Glomerular endothelial cell (primary cell): ENCODE data around the gene C5AR2. TPM values are rescaled to one million over a fixed set of nuclear protein-coding genes. Genes with fewer than 3 reads are reported as not detected.
A peak's percentile ranks its signal among the peaks of the same experiment; 100 is the strongest.
"Not testable (repeated sequence)": the region's sequence is repeated elsewhere in the genome, so short reads cannot be mapped to it uniquely, and the experiment has no call there.

Experiments
- DNase-seq: peaks from one replicate; pipeline ENCODE4 v3.0.0-alpha.2; 2011; ENCODE audit warnings: low read depth, low spot score; ENCODE audit errors: extremely low read depth
- total RNA-seq: library from RNA; depleted of rRNA; stranded (reverse); fragments of >200 nt; gene quantifications from 2 replicates; pipeline ENCODE4 v1.2.3, GENCODE V29; 2015

C5AR2 gene
- total RNA-seq, 1 donor from 2014 or later = under 0.01 TPM

DNA sequence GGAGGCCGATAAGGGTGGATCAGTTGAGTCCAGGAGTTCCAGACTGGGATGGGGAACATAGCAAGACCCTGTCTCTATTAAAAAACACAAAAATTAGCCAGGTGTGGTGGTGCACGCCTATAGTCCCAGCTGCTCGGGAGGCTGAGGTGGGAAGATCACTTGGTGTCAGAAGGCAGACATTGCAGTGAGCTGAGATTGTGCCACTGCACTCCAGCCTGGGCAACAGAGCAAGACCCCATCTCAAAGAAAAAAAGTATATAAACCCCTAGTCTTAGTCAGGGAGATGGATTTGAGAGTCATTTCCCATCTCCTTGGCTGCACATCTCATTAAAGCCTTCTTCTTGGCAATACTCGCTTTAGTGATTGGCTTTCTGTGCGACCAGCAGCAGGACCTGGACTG is 51.9 kb downstream of the C5AR2 start:
- DNase-seq = not testable (repeated sequence)

DNA sequence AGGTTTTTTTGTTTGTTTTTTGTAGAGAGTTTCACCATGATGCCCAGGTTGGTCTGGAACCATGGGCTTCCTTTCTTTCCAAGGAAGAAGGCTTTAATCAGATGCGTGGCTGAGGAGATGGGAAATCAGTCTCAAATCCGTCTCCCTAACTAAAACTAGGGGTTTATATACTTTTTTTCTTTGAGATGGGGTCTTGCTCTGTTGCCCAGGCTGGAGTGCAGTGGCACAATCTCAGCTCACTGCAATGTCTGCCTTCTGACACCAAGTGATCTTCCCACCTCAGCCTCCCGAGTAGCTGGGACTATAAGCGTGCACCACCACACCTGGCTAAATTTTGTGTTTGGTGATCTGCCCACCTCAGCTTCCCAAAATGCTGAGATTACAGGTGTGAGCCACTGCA is 52.6 kb downstream of the C5AR2 start:
- DNase-seq = not testable (repeated sequence)

DNA sequence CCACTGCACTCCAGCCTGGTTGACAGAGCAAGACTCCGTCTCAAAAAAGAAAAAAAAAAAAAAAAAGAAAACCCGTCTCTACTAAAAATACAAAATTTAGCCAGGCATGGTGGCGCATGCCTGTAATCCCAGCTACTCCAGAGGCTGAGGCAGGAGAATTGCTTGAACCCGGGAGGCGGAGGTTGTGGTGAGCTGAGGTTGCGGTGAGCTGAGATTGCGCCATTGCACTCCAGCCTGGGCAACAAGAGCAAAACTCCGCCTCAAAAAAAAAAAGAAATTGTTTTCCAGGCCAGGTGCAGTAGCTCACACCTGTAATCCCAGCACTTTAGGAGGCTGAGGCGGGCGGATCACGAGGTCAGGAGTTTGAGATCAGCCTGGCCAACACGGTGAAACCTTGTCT is 54.6 kb downstream of the C5AR2 start:
- not testable (repeated sequence) for DNase-seq

DNA sequence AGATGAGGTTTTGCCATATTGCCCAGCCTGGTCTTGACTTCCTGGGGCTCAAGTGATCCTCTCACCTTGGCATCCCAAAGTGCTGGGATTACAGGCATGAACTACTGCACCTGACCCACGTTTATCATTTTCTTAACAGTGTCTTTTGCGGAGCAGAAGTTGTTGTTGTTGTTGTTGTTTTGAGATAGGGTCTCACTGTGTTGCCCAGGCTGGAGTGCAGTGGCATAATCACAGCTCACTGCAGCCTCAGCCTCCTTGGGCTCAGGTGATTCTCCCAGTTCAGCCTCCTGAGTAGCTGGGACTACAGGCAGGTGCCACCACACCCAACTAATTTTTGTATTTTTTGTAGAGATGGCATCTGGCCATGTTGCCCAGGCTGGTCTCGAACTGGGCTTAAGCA is 55.6 kb downstream of the C5AR2 start:
- DNase-seq = not testable (repeated sequence)

DNA sequence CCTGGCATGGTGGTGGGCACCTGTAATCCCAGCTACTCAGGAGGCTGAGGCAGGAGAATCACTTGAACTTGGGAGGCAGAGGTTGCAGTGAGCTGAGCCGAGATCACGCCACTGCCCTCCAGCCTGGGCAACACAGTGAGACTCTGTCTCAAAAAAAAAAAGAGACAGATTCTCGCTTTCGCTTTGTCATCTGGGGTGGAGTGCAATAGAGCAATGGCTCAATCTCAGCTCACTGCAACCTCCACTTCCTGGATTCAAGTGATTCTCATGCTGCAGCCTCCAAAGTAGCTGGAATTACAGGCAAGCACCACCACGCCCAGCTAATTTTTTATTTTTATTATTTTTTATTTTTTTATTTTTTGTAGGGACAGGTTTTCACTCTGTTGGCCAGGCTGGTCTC is 56.7 kb downstream of the C5AR2 start:
- DNase-seq = not testable (repeated sequence)

DNA sequence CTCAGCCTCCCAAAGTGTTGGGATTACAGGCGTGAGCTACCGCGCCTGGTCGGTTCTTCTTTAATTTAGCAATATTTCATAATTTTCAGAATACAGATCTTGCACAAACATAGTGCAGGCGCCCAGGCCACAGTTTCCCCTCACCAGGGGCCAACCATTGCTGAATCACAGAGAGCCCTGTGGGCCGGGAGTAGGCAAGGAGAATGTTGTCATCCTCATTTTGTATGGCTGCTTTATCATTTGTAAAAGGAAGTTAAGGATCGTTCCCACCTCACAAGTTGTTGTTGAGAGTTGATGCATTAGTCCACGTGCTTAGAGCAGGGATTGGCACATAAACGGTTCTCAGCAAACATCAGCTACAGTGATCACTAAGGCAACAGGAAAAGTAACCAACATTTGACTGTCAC is 57.2 kb downstream of the C5AR2 start:
- DNase-seq = no peak

DNA sequence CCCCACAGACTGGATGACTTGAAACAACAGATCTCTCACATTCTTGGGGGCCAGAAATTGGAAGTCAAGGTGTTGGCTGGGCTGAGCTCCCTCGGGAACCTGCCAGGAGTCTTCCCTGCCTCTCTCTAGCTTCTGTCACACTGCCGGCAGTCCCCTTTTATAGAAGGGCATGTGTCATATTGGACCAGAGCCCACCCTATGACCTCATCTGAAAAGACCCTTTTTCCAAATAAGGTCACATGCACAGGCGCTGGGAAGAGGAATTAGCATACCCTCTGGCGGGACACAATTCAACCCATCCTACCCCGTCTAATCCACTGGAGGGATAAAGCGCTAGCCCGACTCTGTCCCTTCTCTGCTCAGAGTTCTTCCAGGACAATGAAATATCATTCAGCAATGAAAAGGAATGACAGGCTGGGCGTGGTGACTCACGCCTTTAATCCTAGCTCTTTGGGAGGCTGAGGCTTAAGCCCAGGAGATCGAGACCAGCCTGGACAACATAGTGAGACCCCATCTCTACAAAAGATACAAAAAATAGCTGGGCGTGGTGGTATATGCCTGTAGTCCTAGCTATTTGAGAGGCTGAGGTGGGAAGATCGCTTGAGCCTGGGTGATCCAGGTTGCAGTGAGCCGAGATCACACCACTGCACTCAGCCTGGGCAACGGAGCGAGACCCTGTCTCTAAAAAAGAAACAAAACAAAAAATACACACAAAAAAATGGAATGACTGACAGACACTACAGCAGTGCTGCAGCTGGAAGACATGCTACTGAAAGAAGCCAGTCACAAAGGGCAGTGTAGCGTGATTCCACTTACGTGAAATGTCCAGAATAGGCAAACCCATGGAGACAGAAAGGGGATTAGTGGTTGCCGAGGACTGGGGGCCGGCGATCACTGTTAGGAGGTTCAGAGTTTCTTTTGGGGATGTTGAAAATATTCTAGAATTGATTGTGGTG is 58.8 kb downstream of the C5AR2 start:
- no peak for DNase-seq

DNA sequence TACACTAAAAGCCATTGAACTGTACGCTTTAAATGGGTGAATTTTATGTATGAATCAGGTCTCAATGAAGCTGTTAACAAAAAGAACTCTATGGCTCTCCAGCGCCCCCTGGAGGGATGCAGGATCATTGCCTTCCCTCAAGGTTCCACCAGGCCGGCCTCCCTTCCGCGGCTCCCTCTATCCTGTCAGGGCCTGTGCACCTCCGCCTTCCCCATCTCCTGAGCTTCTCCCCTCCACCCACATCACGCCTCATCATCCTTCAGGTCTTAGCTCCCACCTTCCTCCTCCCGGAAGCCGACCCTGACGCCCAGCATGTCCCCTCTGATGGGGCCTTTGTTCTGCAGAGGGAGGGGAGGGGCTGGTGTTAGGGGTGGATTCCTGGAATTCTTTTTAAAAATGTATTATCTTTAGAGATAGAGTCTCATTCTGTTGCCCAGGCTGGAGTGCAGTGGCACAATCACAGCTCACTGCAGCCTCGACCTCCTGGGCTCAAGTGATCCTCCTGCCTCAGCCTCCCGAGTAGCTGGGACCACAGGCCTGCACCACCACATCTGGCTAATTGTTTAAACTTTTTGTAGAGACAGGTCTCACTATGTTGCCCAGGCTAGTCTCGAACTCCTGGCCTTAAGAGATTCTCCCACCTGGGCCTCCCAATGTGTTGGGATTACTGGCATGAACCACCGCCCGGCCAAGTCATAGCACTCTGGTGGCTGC is 59.7 kb downstream of the C5AR2 start:
- peak; percentile 18 for DNase-seq

Other genes starting within 250 kb of the C5AR2 start
- 24.1 and 35.4 TPM in 2 replicates for gene ZC3H4, start 218.4 kb upstream of the C5AR2 start, total RNA-seq
- 121 and 124 TPM in 2 replicates for gene SAE1, start 201.3 kb upstream of the C5AR2 start, total RNA-seq
- 29.9 and 45.6 TPM in 2 replicates for gene BBC3, start 101.0 kb upstream of the C5AR2 start, total RNA-seq
- 10.0 and 19.9 TPM in 2 replicates for gene CCDC9, start 75.7 kb upstream of the C5AR2 start, total RNA-seq
- gene INAFM1, start 57.3 kb upstream of the C5AR2 start, total RNA-seq = 1.6 and 5.0 TPM in 2 replicates
- not detected in 2 replicates for gene C5AR1, start 22.3 kb upstream of the C5AR2 start, total RNA-seq
- gene DHX34, start 17.1 kb downstream of the C5AR2 start, total RNA-seq = 13.9 and 21.6 TPM in 2 replicates
- gene MEIS3, start 87.4 kb downstream of the C5AR2 start, total RNA-seq = 0.63 and 1.6 TPM in 2 replicates
- gene SLC8A2, start 139.7 kb downstream of the C5AR2 start, total RNA-seq = not detected in 2 replicates
- 8.8 and 11.1 TPM in 2 replicates for gene KPTN, start 152.0 kb downstream of the C5AR2 start, total RNA-seq
- 143 and 156 TPM in 2 replicates for gene NAPA, start 182.9 kb downstream of the C5AR2 start, total RNA-seq
- gene ZNF541, start 241.0 kb downstream of the C5AR2 start, total RNA-seq = not detected in 2 replicates